Measurements from ENCODE around the gene ERCC1. TPM values are rescaled to one million over a fixed set of nuclear protein-coding genes. Genes with fewer than 3 reads are reported as not detected.

The ERCC1 gene
- total and polyA plus RNA-seq, 3 experiments from 2014 or later = 47.5 to 82.6 (median 75.7) TPM

GRCh38 chr19:45395821-45396617 lies 27.7 kb downstream of the ERCC1 start:
- Mint-ChIP-seq H3K4me1 (peaks cover 5 to 12% (median 7%) of the 10 kb centered on the region in 3 donors), H3K4me3 (no peak overlapping the region), H3K9me3 (no peaks in the 10 kb centered on the region), H3K36me3 (peaks cover 0 to 5% (median 0%) of the 10 kb centered on the region in 3 donors), H3K27me3 (peaks cover 21 to 24% of the 10 kb centered on the region in 2 donors), H3K27ac (no peak overlapping the region)
- H3K27me3 ChIP-seq (ENCODE audit: insufficient read depth, low read length, poor library complexity, severe bottlenecking) = peaks cover 2% of the 10 kb centered on the region
- no peak overlapping the region for H3K27ac ChIP-seq (ENCODE audit: low read depth, low read length)
- CTCF ChIA-PET = no interaction called here
- DNase-seq = no peak
- no peaks in the 10 kb centered on the region for H3K9me3 ChIP-seq (ENCODE audit: low read length)
- no peaks in the 10 kb centered on the region for H3K36me3 ChIP-seq (ENCODE audit: insufficient read depth, low read length)
- POLR2A ChIA-PET = no interaction called here
- peaks cover 5% of the 10 kb centered on the region for H3K4me1 ChIP-seq (ENCODE audit: insufficient read depth, low read length)
- no peak overlapping the region for H3K4me3 ChIP-seq (ENCODE audit: low read length)

GRCh38 chr19:45391871-45392665 lies 31.6 kb downstream of the ERCC1 start:
- Mint-ChIP-seq H3K4me1 (peaks cover 0 to 4% (median 0%) of the 10 kb centered on the region in 3 donors), H3K4me3 (no peak overlapping the region), H3K27ac (no peak overlapping the region), H3K27me3 (peaks cover 8 to 16% of the 10 kb centered on the region in 2 donors), H3K36me3 (no peaks in the 10 kb centered on the region), H3K9me3 (no peaks in the 10 kb centered on the region)
- no peaks in the 10 kb centered on the region for H3K36me3 ChIP-seq (ENCODE audit: insufficient read depth, low read length)
- H3K27me3 ChIP-seq (ENCODE audit: insufficient read depth, low read length, poor library complexity, severe bottlenecking) = no peaks in the 10 kb centered on the region
- H3K27ac ChIP-seq (ENCODE audit: low read depth, low read length) = no peak overlapping the region
- ChIA-PET POLR2A (no interaction called here), CTCF (no interaction called here)
- no peaks in the 10 kb centered on the region for H3K4me1 ChIP-seq (ENCODE audit: insufficient read depth, low read length)
- H3K4me3 ChIP-seq (ENCODE audit: low read length) = no peak overlapping the region
- DNase-seq = no peak
- H3K9me3 ChIP-seq (ENCODE audit: low read length) = no peaks in the 10 kb centered on the region

- POLR2A ChIA-PET = no interaction called here
- no peaks in the 10 kb centered on the region for H3K27me3 ChIP-seq (ENCODE audit: insufficient read depth, low read length, poor library complexity, severe bottlenecking)
- CTCF ChIA-PET = no interaction called here
- no peak for DNase-seq
- Mint-ChIP-seq H3K27me3 (peaks cover 4 to 14% of the 10 kb centered on the region in 2 donors), H3K9me3 (no peaks in the 10 kb centered on the region), H3K4me3 (no peak overlapping the region), H3K4me1 (no peaks in the 10 kb centered on the region), H3K27ac (no peak overlapping the region), H3K36me3 (no peaks in the 10 kb centered on the region)
- no peak overlapping the region for H3K4me3 ChIP-seq (ENCODE audit: low read length)
- H3K9me3 ChIP-seq (ENCODE audit: low read length) = no peaks in the 10 kb centered on the region
- H3K4me1 ChIP-seq (ENCODE audit: insufficient read depth, low read length) = no peaks in the 10 kb centered on the region
- H3K27ac ChIP-seq (ENCODE audit: low read depth, low read length) = no peak overlapping the region
- H3K36me3 ChIP-seq (ENCODE audit: insufficient read depth, low read length) = no peaks in the 10 kb centered on the region
These were observed 32.4 kb downstream of the ERCC1 start for GRCh38 chr19:45391346-45391745.

GRCh38 chr19:45385392-45386221 lies 38.1 kb downstream of the ERCC1 start:
- CTCF ChIA-PET = no interaction called here
- H3K4me3 Mint-ChIP-seq = no peak overlapping the region
- no peaks in the 10 kb centered on the region for H3K4me1 Mint-ChIP-seq
- Histone ChIP-seq H3K9me3 (ENCODE audit: low read length) (no peaks in the 10 kb centered on the region), H3K27ac (ENCODE audit: low read depth, low read length) (no peak overlapping the region), H3K4me3 (ENCODE audit: low read length) (no peak overlapping the region), H3K27me3 (ENCODE audit: insufficient read depth, low read length, poor library complexity, severe bottlenecking) (no peaks in the 10 kb centered on the region), H3K36me3 (ENCODE audit: insufficient read depth, low read length) (no peaks in the 10 kb centered on the region), H3K4me1 (ENCODE audit: insufficient read depth, low read length) (no peaks in the 10 kb centered on the region)
- no peak for DNase-seq
- H3K27ac Mint-ChIP-seq = no peak overlapping the region
- H3K27me3 Mint-ChIP-seq = peaks cover 10 to 32% of the 10 kb centered on the region in 2 donors
- no peaks in the 10 kb centered on the region for H3K36me3 Mint-ChIP-seq
- POLR2A ChIA-PET = no interaction called here
- H3K9me3 Mint-ChIP-seq = no peaks in the 10 kb centered on the region

DNA sequence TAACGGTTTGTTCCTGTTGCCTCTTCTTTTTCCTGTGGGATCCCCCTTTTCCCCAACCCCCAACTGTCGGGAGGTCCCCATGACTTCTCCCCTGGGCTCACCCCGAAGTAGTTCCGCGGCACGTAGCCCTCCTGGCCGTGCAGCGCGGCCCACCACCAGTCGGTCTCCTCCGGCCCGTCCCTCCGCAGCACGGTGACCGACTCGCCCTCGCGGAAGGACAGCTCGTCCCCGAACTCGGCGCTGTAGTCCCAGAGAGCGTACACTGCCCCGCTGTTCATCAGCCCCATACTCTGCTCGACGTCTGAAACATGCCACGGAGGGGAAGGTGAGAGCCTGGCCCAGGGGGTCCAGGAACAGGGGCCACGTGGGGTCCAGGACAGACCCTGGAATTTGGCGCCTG lies 41.3 kb downstream of the ERCC1 start:
- no peak for DNase-seq
- Histone ChIP-seq H3K27ac (ENCODE audit: low read depth, low read length) (no peak overlapping the region), H3K9me3 (ENCODE audit: low read length) (no peaks in the 10 kb centered on the region), H3K36me3 (ENCODE audit: insufficient read depth, low read length) (no peaks in the 10 kb centered on the region), H3K4me1 (ENCODE audit: insufficient read depth, low read length) (no peaks in the 10 kb centered on the region), H3K4me3 (ENCODE audit: low read length) (no peak overlapping the region), H3K27me3 (ENCODE audit: insufficient read depth, low read length, poor library complexity, severe bottlenecking) (no peaks in the 10 kb centered on the region)
- H3K27ac Mint-ChIP-seq = no peak overlapping the region
- no peaks in the 10 kb centered on the region for H3K4me1 Mint-ChIP-seq
- no peaks in the 10 kb centered on the region for H3K36me3 Mint-ChIP-seq
- no peak overlapping the region for H3K4me3 Mint-ChIP-seq
- POLR2A ChIA-PET = no interaction called here
- no peaks in the 10 kb centered on the region for H3K9me3 Mint-ChIP-seq
- H3K27me3 Mint-ChIP-seq = peaks cover 10 to 22% of the 10 kb centered on the region in 2 donors
- CTCF ChIA-PET = no interaction called here

- Mint-ChIP-seq H3K4me1 (no peaks in the 10 kb centered on the region), H3K27me3 (peaks cover 7 to 9% of the 10 kb centered on the region in 2 donors), H3K4me3 (no peak overlapping the region), H3K36me3 (no peaks in the 10 kb centered on the region), H3K27ac (no peak overlapping the region), H3K9me3 (no peaks in the 10 kb centered on the region)
- Histone ChIP-seq H3K4me1 (ENCODE audit: insufficient read depth, low read length) (no peaks in the 10 kb centered on the region), H3K4me3 (ENCODE audit: low read length) (no peak overlapping the region), H3K36me3 (ENCODE audit: insufficient read depth, low read length) (no peaks in the 10 kb centered on the region), H3K27me3 (ENCODE audit: insufficient read depth, low read length, poor library complexity, severe bottlenecking) (no peaks in the 10 kb centered on the region), H3K27ac (ENCODE audit: low read depth, low read length) (no peak overlapping the region), H3K9me3 (ENCODE audit: low read length) (no peaks in the 10 kb centered on the region)
- CTCF ChIA-PET = no interaction called here
- POLR2A ChIA-PET = no interaction called here
- DNase-seq = no peak
These were observed 43.6 kb downstream of the ERCC1 start for GRCh38 chr19:45380107-45380506.

GRCh38 chr19:45376045-45376724 lies 47.5 kb downstream of the ERCC1 start:
- Mint-ChIP-seq H3K4me3 (no peak overlapping the region), H3K27ac (no peak overlapping the region), H3K27me3 (peaks cover 0 to 2% of the 10 kb centered on the region in 2 donors), H3K9me3 (no peaks in the 10 kb centered on the region), H3K36me3 (no peaks in the 10 kb centered on the region), H3K4me1 (peaks cover 0 to 2% (median 0%) of the 10 kb centered on the region in 3 donors)
- Histone ChIP-seq H3K4me3 (ENCODE audit: low read length) (no peak overlapping the region), H3K36me3 (ENCODE audit: insufficient read depth, low read length) (no peaks in the 10 kb centered on the region), H3K9me3 (ENCODE audit: low read length) (no peaks in the 10 kb centered on the region), H3K27me3 (ENCODE audit: insufficient read depth, low read length, poor library complexity, severe bottlenecking) (no peaks in the 10 kb centered on the region), H3K4me1 (ENCODE audit: insufficient read depth, low read length) (no peaks in the 10 kb centered on the region), H3K27ac (ENCODE audit: low read depth, low read length) (no peak overlapping the region)
- DNase-seq = no peak
- ChIA-PET CTCF (no interaction called here), POLR2A (no interaction called here)

All from CD8-positive, alpha-beta memory T cell (primary cell).